GM23338 (cell line): ENCODE data around the gene KCNIP1. TPM values are rescaled to one million over a fixed set of nuclear protein-coding genes. Genes with fewer than 3 reads are reported as not detected.

Experiments used
- ATAC-seq: fragments of 200-7000 bp; cut with Tn5 transposase; 3 replicates; pipeline ENCODE4 v1.9.1; 2020
- DNase-seq: peaks from one replicate; pipeline ENCODE4 v3.0.0-alpha.2; 2015; ENCODE audit warnings: low spot score
- H2AFZ ChIP-seq: fragments of 200-600 bp; sonication (generic); 2 replicates; pipeline ENCODE4 v1.8.0; 2016; ENCODE audit warnings: antibody characterized with exemption, mild to moderate bottlenecking, moderate library complexity
- H3F3A ChIP-seq: fragments of 200-600 bp; sonication (generic); replicated peaks from 2 replicates; pipeline ENCODE4 v1.8.0; 2017; ENCODE audit warnings: antibody characterized with exemption, mixed run types, low read depth
- H3K27ac ChIP-seq: fragments of 200-600 bp; sonication (generic); 2 replicates; pipeline ENCODE4 v1.6.1; 2016; ENCODE audit warnings: low read depth
- H3K27me3 ChIP-seq: fragments of 200-600 bp; sonication (generic); 2 replicates; pipeline ENCODE4 v1.8.0; 2016; ENCODE audit warnings: mild to moderate bottlenecking, mixed run types, moderate library complexity; ENCODE audit not compliant: insufficient read depth
- H3K36me3 ChIP-seq: fragments of 200-600 bp; sonication (generic); 2 replicates; pipeline ENCODE4 v1.8.0; 2016; ENCODE audit warnings: mild to moderate bottlenecking; ENCODE audit not compliant: insufficient read depth
- H3K4me1 ChIP-seq: fragments of 200-600 bp; sonication (generic); 2 replicates; pipeline ENCODE4 v1.8.0; 2016; ENCODE audit warnings: mild to moderate bottlenecking, moderate library complexity; ENCODE audit not compliant: insufficient read depth
- H3K4me2 ChIP-seq: fragments of 200-600 bp; sonication (generic); 2 replicates; pipeline ENCODE4 v1.7.1; 2017; ENCODE audit warnings: mixed run types
- H3K4me3 ChIP-seq: fragments of 200-600 bp; sonication (generic); 2 replicates; pipeline ENCODE4 v1.6.1; 2016; ENCODE audit warnings: mixed run types
- H3K79me2 ChIP-seq: fragments of 200-600 bp; sonication (generic); replicated peaks from 2 replicates; pipeline ENCODE4 v1.8.0; 2017; ENCODE audit warnings: mild to moderate bottlenecking; ENCODE audit not compliant: insufficient read depth
- H3K9me2 ChIP-seq: fragments of 200-600 bp; sonication (generic); 2 replicates; pipeline ENCODE4 v1.8.0; 2017; ENCODE audit not compliant: insufficient read depth
- H4K20me1 ChIP-seq: fragments of 200-600 bp; sonication (generic); replicated peaks from 2 replicates; pipeline ENCODE4 v1.8.0; 2017; ENCODE audit warnings: mild to moderate bottlenecking; ENCODE audit not compliant: insufficient read depth
- H3K27ac Mint-ChIP-seq: 2 replicates; pipeline ENCODE4 v1.8.0; 2020; ENCODE audit warnings: inconsistent platforms, mild to moderate bottlenecking, moderate library complexity, mixed read lengths
- H3K27me3 Mint-ChIP-seq: 3 replicates; pipeline ENCODE4 v1.8.0; 2022; ENCODE audit warnings: low read depth, mild to moderate bottlenecking, moderate library complexity, mixed read lengths, inconsistent platforms; ENCODE audit not compliant: insufficient read depth, poor library complexity
- H3K36me3 Mint-ChIP-seq: 3 replicates; pipeline ENCODE4 v1.8.0; 2021; ENCODE audit warnings: low read depth, mild to moderate bottlenecking, inconsistent platforms, moderate library complexity, mixed read lengths
- H3K4me1 Mint-ChIP-seq: 3 replicates; pipeline ENCODE4 v1.8.0; 2020; ENCODE audit warnings: mild to moderate bottlenecking, inconsistent platforms, mixed read lengths
- H3K4me3 Mint-ChIP-seq: 3 replicates; pipeline ENCODE4 v1.8.0; 2021; ENCODE audit warnings: moderate library complexity, mild to moderate bottlenecking, inconsistent platforms, mixed read lengths
- H3K9me3 Mint-ChIP-seq: 3 replicates; pipeline ENCODE4 v1.8.0; 2020; ENCODE audit warnings: moderate library complexity, mild to moderate bottlenecking, inconsistent platforms, mixed read lengths
- CREB1 ChIP-seq: fragments of 250-450 bp; sonication (Bioruptor Pico); IDR thresholded peaks from 2 replicates; pipeline ENCODE4 v1.5.0; 2020; ENCODE audit warnings: low read depth, mild to moderate bottlenecking, moderate library complexity
- EZH2 ChIP-seq: fragments of 200-600 bp; sonication (generic); IDR thresholded peaks from one replicate; pipeline ENCODE4 v1.8.0; 2017; ENCODE audit warnings: antibody characterized with exemption, mild to moderate bottlenecking, low read depth; ENCODE audit not compliant: unreplicated experiment
- JUNB ChIP-seq: IDR thresholded peaks from one replicate; pipeline ENCODE4 v1.6.1; 2016; ENCODE audit warnings: antibody characterized with exemption; ENCODE audit not compliant: unreplicated experiment
- NANOG ChIP-seq: IDR thresholded peaks from 2 replicates; pipeline ENCODE4 v1.6.1; 2016; ENCODE audit warnings: antibody characterized with exemption, borderline replicate concordance
- POLR2AphosphoS5 ChIP-seq: IDR thresholded peaks from 2 replicates; pipeline ENCODE4 v1.6.1; 2016; ENCODE audit warnings: antibody characterized with exemption, low read depth
- STAT1 ChIP-seq: IDR thresholded peaks from one replicate; pipeline ENCODE4 v1.6.1; 2016; ENCODE audit warnings: antibody characterized with exemption; ENCODE audit not compliant: unreplicated experiment
- polyA plus RNA-seq: library from polyadenylated mRNA; unstranded; fragments of >200 nt; fragmentation: Nextera tagmentation; extraction: Ambion mirVana; gene quantifications from 2 replicates; pipeline ENCODE4 v1.2.1, GENCODE V29; 2016
- total RNA-seq: library from RNA; depleted of rRNA; stranded (reverse); fragments of >200 nt; shearing (Covaris generic); gene quantifications from 2 replicates; pipeline ENCODE4 v1.2.3, GENCODE V29; 2014
- TF ChIP-seq, protein P1 (sequence below): IDR thresholded peaks from 2 replicates; pipeline ENCODE4 v1.6.1; 2016; ENCODE audit warnings: antibody characterized with exemption
- TF ChIP-seq, protein P2 (sequence below): IDR thresholded peaks from one replicate; pipeline ENCODE4 v1.6.1; 2018; ENCODE audit warnings: antibody characterized with exemption; ENCODE audit not compliant: unreplicated experiment
- TF ChIP-seq, protein P3 (sequence below): fragments of 250-450 bp; sonication (Bioruptor Pico); IDR thresholded peaks from 2 replicates; pipeline ENCODE4 v1.5.0; 2020; ENCODE audit warnings: mild to moderate bottlenecking, moderate library complexity

Gene KCNIP1
- total and polyA plus RNA-seq, 2 experiments from 2014 or later: 0.31 to 0.87 TPM

DNA sequence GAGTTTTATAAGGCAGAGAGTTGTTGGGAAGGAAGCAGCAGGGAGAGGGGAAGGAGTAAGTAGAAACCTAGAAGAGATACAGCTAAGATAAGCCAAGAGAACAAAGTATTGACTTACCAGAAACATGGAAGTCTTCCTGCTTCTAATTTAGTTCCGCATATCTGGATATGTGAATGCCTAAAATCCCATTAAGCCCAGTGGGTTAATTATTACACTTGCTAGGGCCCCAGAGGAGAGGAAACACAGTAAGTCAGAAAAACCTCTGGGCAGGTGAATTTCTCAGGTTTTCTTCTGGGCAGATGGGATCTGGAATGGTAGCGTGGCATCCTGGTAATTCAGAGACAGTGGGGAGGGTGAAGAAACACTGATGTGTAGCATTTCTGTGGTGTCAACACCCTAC is 175.0 kb downstream of the KCNIP1 start:
- no peaks in the 10 kb centered on the region for H3K4me1 ChIP-seq
- Mint-ChIP-seq H3K27ac (no peak overlapping the region), H3K36me3 (no peaks in the 10 kb centered on the region), H3K9me3 (no peaks in the 10 kb centered on the region), H3K4me1 (peaks cover 4% of the 10 kb centered on the region; the same call in 2 of the 3 replicates), H3K27me3 (peaks cover 5% of the 10 kb centered on the region), H3K4me3 (no peak overlapping the region)
- H3K27me3 ChIP-seq: peaks cover 49% of the 10 kb centered on the region
- H2AFZ ChIP-seq: peak overlapping the region; percentile 66
- H3K4me3 ChIP-seq: no peak overlapping the region
- no peaks in the 10 kb centered on the region for H3K79me2 ChIP-seq
- no peak overlapping the region for H3K27ac ChIP-seq
- no peak for TF ChIP-seq STAT1
- no peak for TF ChIP-seq POLR2AphosphoS5
- TF ChIP-seq, protein P1, sequence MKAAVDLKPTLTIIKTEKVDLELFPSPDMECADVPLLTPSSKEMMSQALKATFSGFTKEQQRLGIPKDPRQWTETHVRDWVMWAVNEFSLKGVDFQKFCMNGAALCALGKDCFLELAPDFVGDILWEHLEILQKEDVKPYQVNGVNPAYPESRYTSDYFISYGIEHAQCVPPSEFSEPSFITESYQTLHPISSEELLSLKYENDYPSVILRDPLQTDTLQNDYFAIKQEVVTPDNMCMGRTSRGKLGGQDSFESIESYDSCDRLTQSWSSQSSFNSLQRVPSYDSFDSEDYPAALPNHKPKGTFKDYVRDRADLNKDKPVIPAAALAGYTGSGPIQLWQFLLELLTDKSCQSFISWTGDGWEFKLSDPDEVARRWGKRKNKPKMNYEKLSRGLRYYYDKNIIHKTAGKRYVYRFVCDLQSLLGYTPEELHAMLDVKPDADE: no peak
- H3K36me3 ChIP-seq: no peaks in the 10 kb centered on the region
- H3K4me2 ChIP-seq: no peak overlapping the region
- H4K20me1 ChIP-seq: no peaks in the 10 kb centered on the region
- ATAC-seq (no peak), DNase-seq (no peak)
- 0 out of 2 replicates have a peak, but pooled peaks cover 3% of the 10 kb centered on the region for H3F3A ChIP-seq
- H3K9me2 ChIP-seq: no peaks in the 10 kb centered on the region

DNA sequence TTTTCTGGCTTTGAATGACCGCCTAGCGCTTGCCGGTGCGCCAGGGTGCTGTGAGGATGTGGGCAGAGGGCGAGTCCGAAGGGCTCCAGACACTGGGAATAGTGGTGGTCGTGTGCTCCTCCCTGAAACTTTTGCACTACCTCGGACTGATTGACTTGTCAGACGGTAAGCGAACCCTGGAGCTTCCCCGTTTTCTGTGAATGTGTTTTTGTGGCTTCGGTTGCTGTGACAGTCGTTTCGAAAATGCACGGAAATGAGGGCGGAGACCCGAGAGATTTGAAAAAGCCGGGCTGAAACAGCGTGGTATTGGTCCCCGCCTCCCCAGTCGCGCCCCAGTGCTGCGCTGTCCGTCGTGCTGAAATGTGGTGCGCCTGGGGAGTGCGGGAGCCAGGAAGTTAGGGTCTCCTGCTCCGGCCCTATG is 177.2 kb downstream of the KCNIP1 start:
- Mint-ChIP-seq H3K9me3 (no peaks in the 10 kb centered on the region), H3K4me3 (peak overlapping the region; percentile 76), H3K27ac (no peak overlapping the region), H3K4me1 (peaks cover 6% of the 10 kb centered on the region), H3K27me3 (peaks cover 5% of the 10 kb centered on the region), H3K36me3 (no peaks in the 10 kb centered on the region)
- Histone ChIP-seq H3K36me3 (no peaks in the 10 kb centered on the region), H4K20me1 (no peaks in the 10 kb centered on the region), H3K4me2 (peak overlapping the region; percentile 82), H3K4me3 (peak overlapping the region; percentile 58), H2AFZ (peak overlapping the region; percentile 82; the same call in 1 of the 2 replicates), H3K27me3 (peaks cover 49% of the 10 kb centered on the region), H3K4me1 (no peaks in the 10 kb centered on the region), H3K9me2 (no peaks in the 10 kb centered on the region), H3K27ac (no peak overlapping the region), H3F3A (0 out of 2 replicates have a peak, but pooled peaks cover 3% of the 10 kb centered on the region), H3K79me2 (no peaks in the 10 kb centered on the region)
- no peak for TF ChIP-seq EZH2
- TF ChIP-seq, protein P2, sequence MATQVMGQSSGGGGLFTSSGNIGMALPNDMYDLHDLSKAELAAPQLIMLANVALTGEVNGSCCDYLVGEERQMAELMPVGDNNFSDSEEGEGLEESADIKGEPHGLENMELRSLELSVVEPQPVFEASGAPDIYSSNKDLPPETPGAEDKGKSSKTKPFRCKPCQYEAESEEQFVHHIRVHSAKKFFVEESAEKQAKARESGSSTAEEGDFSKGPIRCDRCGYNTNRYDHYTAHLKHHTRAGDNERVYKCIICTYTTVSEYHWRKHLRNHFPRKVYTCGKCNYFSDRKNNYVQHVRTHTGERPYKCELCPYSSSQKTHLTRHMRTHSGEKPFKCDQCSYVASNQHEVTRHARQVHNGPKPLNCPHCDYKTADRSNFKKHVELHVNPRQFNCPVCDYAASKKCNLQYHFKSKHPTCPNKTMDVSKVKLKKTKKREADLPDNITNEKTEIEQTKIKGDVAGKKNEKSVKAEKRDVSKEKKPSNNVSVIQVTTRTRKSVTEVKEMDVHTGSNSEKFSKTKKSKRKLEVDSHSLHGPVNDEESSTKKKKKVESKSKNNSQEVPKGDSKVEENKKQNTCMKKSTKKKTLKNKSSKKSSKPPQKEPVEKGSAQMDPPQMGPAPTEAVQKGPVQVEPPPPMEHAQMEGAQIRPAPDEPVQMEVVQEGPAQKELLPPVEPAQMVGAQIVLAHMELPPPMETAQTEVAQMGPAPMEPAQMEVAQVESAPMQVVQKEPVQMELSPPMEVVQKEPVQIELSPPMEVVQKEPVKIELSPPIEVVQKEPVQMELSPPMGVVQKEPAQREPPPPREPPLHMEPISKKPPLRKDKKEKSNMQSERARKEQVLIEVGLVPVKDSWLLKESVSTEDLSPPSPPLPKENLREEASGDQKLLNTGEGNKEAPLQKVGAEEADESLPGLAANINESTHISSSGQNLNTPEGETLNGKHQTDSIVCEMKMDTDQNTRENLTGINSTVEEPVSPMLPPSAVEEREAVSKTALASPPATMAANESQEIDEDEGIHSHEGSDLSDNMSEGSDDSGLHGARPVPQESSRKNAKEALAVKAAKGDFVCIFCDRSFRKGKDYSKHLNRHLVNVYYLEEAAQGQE: peak; percentile 97
- TF ChIP-seq, protein P3, sequence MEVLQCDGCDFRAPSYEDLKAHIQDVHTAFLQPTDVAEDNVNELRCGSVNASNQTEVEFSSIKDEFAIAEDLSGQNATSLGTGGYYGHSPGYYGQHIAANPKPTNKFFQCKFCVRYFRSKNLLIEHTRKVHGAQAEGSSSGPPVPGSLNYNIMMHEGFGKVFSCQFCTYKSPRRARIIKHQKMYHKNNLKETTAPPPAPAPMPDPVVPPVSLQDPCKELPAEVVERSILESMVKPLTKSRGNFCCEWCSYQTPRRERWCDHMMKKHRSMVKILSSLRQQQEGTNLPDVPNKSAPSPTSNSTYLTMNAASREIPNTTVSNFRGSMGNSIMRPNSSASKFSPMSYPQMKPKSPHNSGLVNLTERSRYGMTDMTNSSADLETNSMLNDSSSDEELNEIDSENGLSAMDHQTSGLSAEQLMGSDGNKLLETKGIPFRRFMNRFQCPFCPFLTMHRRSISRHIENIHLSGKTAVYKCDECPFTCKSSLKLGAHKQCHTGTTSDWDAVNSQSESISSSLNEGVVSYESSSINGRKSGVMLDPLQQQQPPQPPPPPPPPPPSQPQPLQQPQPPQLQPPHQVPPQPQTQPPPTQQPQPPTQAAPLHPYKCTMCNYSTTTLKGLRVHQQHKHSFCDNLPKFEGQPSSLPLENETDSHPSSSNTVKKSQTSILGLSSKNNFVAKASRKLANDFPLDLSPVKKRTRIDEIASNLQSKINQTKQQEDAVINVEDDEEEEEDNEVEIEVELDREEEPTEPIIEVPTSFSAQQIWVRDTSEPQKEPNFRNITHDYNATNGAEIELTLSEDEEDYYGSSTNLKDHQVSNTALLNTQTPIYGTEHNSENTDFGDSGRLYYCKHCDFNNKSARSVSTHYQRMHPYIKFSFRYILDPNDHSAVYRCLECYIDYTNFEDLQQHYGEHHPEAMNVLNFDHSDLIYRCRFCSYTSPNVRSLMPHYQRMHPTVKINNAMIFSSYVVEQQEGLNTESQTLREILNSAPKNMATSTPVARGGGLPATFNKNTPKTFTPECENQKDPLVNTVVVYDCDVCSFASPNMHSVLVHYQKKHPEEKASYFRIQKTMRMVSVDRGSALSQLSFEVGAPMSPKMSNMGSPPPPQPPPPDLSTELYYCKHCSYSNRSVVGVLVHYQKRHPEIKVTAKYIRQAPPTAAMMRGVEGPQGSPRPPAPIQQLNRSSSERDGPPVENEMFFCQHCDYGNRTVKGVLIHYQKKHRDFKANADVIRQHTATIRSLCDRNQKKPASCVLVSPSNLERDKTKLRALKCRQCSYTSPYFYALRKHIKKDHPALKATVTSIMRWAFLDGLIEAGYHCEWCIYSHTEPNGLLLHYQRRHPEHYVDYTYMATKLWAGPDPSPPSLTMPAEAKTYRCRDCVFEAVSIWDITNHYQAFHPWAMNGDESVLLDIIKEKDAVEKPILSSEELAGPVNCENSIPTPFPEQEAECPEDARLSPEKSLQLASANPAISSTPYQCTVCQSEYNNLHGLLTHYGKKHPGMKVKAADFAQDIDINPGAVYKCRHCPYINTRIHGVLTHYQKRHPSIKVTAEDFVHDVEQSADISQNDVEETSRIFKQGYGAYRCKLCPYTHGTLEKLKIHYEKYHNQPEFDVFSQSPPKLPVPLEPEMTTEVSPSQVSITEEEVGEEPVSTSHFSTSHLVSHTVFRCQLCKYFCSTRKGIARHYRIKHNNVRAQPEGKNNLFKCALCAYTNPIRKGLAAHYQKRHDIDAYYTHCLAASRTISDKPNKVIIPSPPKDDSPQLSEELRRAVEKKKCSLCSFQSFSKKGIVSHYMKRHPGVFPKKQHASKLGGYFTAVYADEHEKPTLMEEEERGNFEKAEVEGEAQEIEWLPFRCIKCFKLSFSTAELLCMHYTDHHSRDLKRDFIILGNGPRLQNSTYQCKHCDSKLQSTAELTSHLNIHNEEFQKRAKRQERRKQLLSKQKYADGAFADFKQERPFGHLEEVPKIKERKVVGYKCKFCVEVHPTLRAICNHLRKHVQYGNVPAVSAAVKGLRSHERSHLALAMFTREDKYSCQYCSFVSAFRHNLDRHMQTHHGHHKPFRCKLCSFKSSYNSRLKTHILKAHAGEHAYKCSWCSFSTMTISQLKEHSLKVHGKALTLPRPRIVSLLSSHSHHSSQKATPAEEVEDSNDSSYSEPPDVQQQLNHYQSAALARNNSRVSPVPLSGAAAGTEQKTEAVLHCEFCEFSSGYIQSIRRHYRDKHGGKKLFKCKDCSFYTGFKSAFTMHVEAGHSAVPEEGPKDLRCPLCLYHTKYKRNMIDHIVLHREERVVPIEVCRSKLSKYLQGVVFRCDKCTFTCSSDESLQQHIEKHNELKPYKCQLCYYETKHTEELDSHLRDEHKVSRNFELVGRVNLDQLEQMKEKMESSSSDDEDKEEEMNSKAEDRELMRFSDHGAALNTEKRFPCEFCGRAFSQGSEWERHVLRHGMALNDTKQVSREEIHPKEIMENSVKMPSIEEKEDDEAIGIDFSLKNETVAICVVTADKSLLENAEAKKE (CRISPR knock-in tag): no peak
- TF ChIP-seq CREB1 (CRISPR knock-in tag): peak; percentile 35; the same call in 1 of the 2 replicates
- TF ChIP-seq JUNB: no peak
- no peak for TF ChIP-seq NANOG
- no peak for TF ChIP-seq POLR2AphosphoS5
- DNase-seq: peak; percentile 92
- ATAC-seq: peak; percentile 100
